RPMI8226 (cell line): Measurements from ENCODE around the gene ME3.
"Not testable (repeated sequence)": the region's sequence is repeated elsewhere in the genome, so short reads cannot be mapped to it uniquely, and the experiment has no call there.

Experiments used
- DNase-seq: peaks from one replicate; pipeline ENCODE4 v3.0.0-alpha.2; 2015

ME3 gene

GRCh38 chr11:86580535-86580934 is 91.9 kb downstream of the ME3 start:
- DNase-seq, result no peak

- DNase-seq, result no peak
Measured at GRCh38 chr11:86579406-86579731, 93.0 kb downstream of the ME3 start.

GRCh38 chr11:86578727-86579405 is 93.5 kb downstream of the ME3 start:
- no peak for DNase-seq

- no peak for DNase-seq
Measured at GRCh38 chr11:86577644-86578636, 94.5 kb downstream of the ME3 start.

GRCh38 chr11:86576946-86577624 is 95.3 kb downstream of the ME3 start:
- no peak for DNase-seq

GRCh38 chr11:86575927-86576326 is 96.5 kb downstream of the ME3 start:
- DNase-seq, result no peak

- no peak for DNase-seq
Measured at GRCh38 chr11:86575208-86575855, 97.1 kb downstream of the ME3 start.

- DNase-seq, result no peak
Measured at GRCh38 chr11:86574493-86575207, 97.8 kb downstream of the ME3 start.

- no peak for DNase-seq
Measured at GRCh38 chr11:86571273-86571948, 101.0 kb downstream of the ME3 start.

- DNase-seq, result no peak
Measured at GRCh38 chr11:86570451-86570850, 102.0 kb downstream of the ME3 start.

- DNase-seq, result no peak
Measured at GRCh38 chr11:86570020-86570419, 102.4 kb downstream of the ME3 start.

GRCh38 chr11:86569109-86569508 is 103.3 kb downstream of the ME3 start:
- no peak for DNase-seq

GRCh38 chr11:86565801-86566312 is 106.6 kb downstream of the ME3 start:
- DNase-seq, result no peak

GRCh38 chr11:86565388-86565787 is 107.0 kb downstream of the ME3 start:
- DNase-seq, result no peak

- DNase-seq, result not testable (repeated sequence)
Measured at GRCh38 chr11:86562842-86563241, 109.6 kb downstream of the ME3 start.

- DNase-seq, result no peak
Measured at GRCh38 chr11:86559311-86559945, 113.0 kb downstream of the ME3 start.

- no peak for DNase-seq
Measured at GRCh38 chr11:86558841-86559240, 113.6 kb downstream of the ME3 start.

GRCh38 chr11:86558207-86558606 is 114.2 kb downstream of the ME3 start:
- DNase-seq, result no peak

GRCh38 chr11:86555866-86556265 is 116.5 kb downstream of the ME3 start:
- no peak for DNase-seq

- no peak for DNase-seq
Measured at GRCh38 chr11:86555401-86555800, 117.0 kb downstream of the ME3 start.

GRCh38 chr11:86553265-86553664 is 119.2 kb downstream of the ME3 start:
- DNase-seq, result no peak
